Right lung (tissue), 10 donors: ENCODE results near the gene LAMC1. TPM values are rescaled to one million over a fixed set of nuclear protein-coding genes. Genes with fewer than 3 reads are reported as not detected.

Source experiments
- DNase-seq, 2 donors: peaks; one replicate each; pipeline ENCODE4 v3.0.0-alpha.2; 2013
- long read RNA-seq, 8 donors: transcript quantifications; one replicate each; lab custom pipeline, GENCODE V29; 2026
- polyA plus RNA-seq, 5 donors: library from polyadenylated mRNA; unstranded; fragments of 120-200 nt; gene quantifications; one replicate each; pipeline versions ENCODE4 v1.2.1 to v1.2.3, GENCODE V29; 2013; ENCODE audit warnings: inconsistent platforms in 1 of 5, low replicate concordance in 1 of 5; ENCODE audit not compliant: insufficient read length in 5 of 5, insufficient read depth in 1 of 5

The LAMC1 gene
- polyA plus RNA-seq, result 100 to 1,000 TPM; 228 to 378 (median 319) TPM
- long read RNA-seq, donor 1, full-length matches to known transcripts, result 10 of 330 reads
- long read RNA-seq, donor 1, partial matches to known transcripts, result 320 of 330 reads
- long read RNA-seq, donor 1, other reads (novel, unspliced or antisense), result 0 of 330 reads
- long read RNA-seq, donor 2, full-length matches to known transcripts, result 8 of 26 reads
- long read RNA-seq, donor 2, partial matches to known transcripts, result 18 of 26 reads
- long read RNA-seq, donor 2, other reads (novel, unspliced or antisense), result 0 of 26 reads
- long read RNA-seq, donor 3, full-length matches to known transcripts, result 5 of 270 reads
- long read RNA-seq, donor 3, partial matches to known transcripts, result 265 of 270 reads
- long read RNA-seq, donor 3, other reads (novel, unspliced or antisense), result 0 of 270 reads
- long read RNA-seq, donor 4, partial matches to known transcripts, result 40 of 40 reads
- long read RNA-seq, donor 4, other reads (novel, unspliced or antisense), result 0 of 40 reads
- long read RNA-seq, donor 5, full-length matches to known transcripts, result 3 of 36 reads
- long read RNA-seq, donor 5, partial matches to known transcripts, result 33 of 36 reads
- long read RNA-seq, donor 5, other reads (novel, unspliced or antisense), result 0 of 36 reads
- long read RNA-seq, donor 6, full-length matches to known transcripts, result 9 of 239 reads
- long read RNA-seq, donor 6, partial matches to known transcripts, result 230 of 239 reads
- long read RNA-seq, donor 6, other reads (novel, unspliced or antisense), result 0 of 239 reads
- long read RNA-seq, donor 7, full-length matches to known transcripts, result 4 of 13 reads
- long read RNA-seq, donor 7, partial matches to known transcripts, result 9 of 13 reads
- long read RNA-seq, donor 7, other reads (novel, unspliced or antisense), result 0 of 13 reads
- long read RNA-seq, donor 8, full-length matches to known transcripts, result 4 of 34 reads
- long read RNA-seq, donor 8, partial matches to known transcripts, result 30 of 34 reads
- long read RNA-seq, donor 8, other reads (novel, unspliced or antisense), result 0 of 34 reads

DNA sequence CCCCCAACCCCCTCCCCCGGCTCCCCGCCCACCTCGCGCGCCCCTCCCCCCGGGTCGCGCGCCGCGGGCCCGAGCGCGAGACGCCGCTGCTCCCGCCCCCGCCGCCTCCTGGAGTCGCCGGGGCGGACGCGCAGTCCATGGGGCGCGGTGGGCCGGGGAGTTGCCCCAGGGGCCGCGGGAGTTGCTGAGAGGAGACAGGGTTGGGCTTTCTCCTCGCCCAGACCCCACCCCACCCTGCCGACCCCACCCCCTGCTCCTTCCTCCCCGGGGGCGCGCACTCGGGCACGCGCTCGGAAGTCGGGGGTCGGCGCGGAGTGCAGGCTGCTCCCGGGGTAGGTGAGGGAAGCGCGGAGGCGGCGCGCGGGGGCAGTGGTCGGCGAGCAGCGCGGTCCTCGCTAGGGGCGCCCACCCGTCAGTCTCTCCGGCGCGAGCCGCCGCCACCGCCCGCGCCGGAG, at the start of gene LAMC1:
Gene LAMC1 (plus strand): TSS at position 275 of the 455 bp plus-strand sequence. CDS start 297 bp downstream, outside the sequence.
- peak; percentile 87 to 90 for DNase-seq

- DNase-seq, result no peak
These were observed 48.6 kb upstream of the LAMC1 start for GRCh38 chr1:182974506-182975191.

- DNase-seq, result no peak
These were observed 45.7 kb upstream of the LAMC1 start for GRCh38 chr1:182977480-182977879.

DNA sequence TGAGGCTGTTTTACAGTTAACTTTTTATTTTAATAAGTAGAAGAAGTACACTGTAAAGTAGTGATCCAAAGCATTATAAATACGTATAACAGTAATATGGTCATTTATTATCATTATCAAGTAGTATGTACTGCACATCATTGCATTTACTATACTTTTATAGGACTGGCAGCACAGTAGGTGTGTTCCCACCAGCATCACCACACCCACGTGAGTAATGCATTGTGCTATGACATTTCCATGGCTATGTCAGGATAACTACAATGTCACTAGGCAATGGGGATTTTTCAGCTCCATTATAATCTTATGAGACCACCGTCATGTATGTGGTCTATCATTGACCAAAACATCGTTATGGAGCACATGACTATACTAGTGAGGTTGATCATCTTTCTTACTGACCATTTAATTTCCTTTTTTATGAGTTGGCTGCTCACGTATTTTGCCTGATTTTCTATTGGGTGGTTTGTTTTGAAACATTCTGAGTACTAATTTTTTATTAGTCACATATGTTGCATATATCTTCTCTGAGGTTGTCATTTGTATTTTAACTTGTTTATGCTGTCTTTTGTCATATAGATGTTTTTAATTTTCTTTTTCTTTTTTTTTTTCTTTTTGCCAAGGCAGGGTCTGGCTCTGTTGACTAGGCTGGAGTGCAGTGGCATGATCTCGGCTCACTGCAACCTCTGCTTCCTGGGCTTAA, 44.9 kb upstream of the LAMC1 start:
- DNase-seq, result no peak

DNA sequence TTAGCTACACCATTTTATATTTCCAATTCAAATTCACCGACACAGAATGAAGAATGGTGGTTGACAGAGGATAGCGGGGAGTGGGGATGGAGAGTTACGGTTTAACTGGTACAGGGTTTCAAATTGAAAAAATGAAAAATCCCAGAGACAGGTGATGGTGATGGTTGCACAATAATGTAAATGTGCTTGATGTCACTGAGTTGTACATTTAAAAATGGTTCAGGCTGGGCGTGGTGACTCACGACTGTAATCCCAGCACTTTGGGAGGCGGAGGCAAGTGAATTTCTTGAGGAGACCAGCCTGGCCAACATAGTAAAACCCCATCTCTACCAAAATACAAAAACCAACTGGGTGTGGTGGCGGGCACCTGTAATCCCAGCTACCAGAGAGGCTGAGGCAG, 39.1 kb upstream of the LAMC1 start:
- no peak for DNase-seq

GRCh38 chr1:182984621-182985020, 38.6 kb upstream of the LAMC1 start:
- DNase-seq, result no peak

GRCh38 chr1:182985876-182986275, 37.3 kb upstream of the LAMC1 start:
- DNase-seq, result no peak

GRCh38 chr1:182990413-182991144, 32.6 kb upstream of the LAMC1 start:
- DNase-seq, result no peak

- no peak for DNase-seq
These were observed 29.5 kb upstream of the LAMC1 start for GRCh38 chr1:182993746-182994145.

GRCh38 chr1:182995894-182996293, 27.3 kb upstream of the LAMC1 start:
- no peak for DNase-seq

DNA sequence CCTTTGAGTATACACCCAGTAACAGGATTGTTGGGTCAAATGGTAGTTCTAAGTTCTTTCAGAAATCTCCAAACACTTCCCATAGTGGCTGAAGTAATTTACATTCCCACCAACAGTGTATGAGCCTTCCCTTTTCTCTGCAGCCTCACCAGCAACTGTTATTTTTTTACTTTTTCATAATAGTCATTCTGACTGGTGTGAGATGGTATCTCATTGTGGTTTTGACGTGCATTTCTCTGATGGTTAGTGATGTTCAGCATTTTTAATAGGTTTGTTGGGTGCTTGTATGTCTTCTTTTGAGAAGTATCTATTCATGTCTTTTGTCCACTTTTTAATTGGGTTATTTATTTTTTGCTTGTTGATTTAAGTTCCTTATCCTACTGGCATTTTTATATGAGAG, 26.4 kb upstream of the LAMC1 start:
- DNase-seq, result no peak

DNA sequence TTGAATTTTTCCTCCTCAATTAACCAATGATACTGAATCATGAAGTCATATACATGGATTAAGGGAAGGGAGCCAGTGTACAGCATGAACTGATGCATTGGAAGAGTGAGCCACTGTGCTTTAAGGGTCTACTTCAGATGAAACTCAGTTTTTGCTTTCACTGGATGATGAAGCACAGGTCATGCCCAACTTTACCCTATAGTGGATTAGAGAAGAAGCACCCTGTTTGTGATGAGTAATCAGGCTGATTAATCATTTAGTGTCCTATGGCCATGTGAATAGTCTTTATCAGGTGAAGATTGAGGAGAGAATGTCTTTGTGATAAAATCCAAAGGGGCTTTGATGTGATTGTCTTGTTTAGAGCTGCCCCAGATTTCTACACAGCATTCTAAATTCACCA, 24.7 kb upstream of the LAMC1 start:
- no peak for DNase-seq

GRCh38 chr1:183000167-183000962, 22.9 kb upstream of the LAMC1 start:
- peak in 1 of 2 donors; percentile 26 for DNase-seq

GRCh38 chr1:183002267-183002666, 21.0 kb upstream of the LAMC1 start:
- DNase-seq, result no peak

DNA sequence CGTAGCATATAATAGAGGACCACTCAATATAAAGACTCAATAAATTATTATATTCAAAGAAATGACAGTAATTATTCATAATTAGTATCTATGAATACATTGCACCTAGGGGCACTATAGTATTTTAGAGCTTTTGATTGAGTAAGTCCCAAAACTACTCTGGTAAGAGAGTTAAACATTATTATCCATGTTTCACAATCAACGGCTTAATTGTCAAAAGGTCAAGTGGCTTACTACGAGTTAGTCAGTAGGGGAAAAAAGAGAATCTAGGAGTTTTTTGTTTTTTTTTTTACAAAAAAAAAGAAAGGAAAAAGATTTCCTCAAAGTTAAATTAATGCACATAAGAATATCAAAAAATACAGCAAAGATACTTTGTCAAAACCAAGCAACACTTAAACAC, 20.4 kb upstream of the LAMC1 start:
- no peak for DNase-seq

GRCh38 chr1:183003203-183003602, 20.0 kb upstream of the LAMC1 start:
- peak; percentile 42 to 67 for DNase-seq

- no peak for DNase-seq
These were observed 19.1 kb upstream of the LAMC1 start for GRCh38 chr1:183004141-183004540.

- no peak for DNase-seq
These were observed 11.4 kb upstream of the LAMC1 start for GRCh38 chr1:183011859-183012258.

- no peak for DNase-seq
These were observed 10.8 kb upstream of the LAMC1 start for GRCh38 chr1:183012301-183012994.
